Dedifferentiated amniotic fluid mesenchymal stem cell (primary cell): Measurements from ENCODE around the gene PRDM1.

Experiments used
- DNase-seq: peaks from one replicate; pipeline ENCODE4 v3.0.0-alpha.2; 2016; ENCODE audit errors: extremely low spot score

The PRDM1 gene

DNA sequence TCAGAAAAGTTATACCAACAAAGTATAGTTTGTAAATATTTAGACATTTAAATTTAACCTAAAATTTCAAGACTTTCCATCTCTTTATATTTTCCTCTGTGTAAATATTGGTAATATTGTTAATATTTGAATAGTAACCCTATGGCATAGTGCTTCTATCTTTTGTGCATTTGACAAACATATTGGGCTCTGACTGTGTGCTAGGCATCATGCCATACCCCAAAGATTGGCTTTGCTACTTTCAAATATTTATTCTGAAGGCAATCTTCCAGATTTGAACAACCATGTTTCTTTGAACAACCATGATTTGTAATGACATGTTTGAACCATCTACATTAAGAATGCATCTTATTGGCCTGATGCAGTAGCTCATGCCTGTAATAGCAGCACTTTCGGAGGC is 15.5 kb upstream of the PRDM1 start:
- DNase-seq: no peak

GRCh38 chr6:106072501-106073090 is 13.5 kb upstream of the PRDM1 start:
- DNase-seq: no peak

DNA sequence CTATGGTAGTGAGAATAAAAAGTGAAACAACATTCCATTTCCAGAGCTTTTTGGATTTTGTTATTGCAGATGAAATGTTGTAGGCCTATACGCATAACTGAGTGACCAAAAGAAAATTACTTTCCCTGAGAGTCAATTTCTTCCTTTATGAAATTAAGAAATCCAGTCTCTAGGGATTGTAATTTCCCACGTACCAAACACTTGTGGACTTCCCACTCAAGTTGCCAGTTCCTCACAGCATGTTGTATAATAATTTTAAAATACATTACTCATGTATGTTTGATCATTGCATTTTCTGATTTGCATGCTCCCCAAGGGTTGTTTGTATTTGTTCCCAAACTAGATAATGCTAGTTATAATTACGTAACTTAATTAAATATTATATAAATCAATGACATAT is 12.0 kb upstream of the PRDM1 start:
- DNase-seq: no peak

- DNase-seq: no peak
These were observed 10.0 kb upstream of the PRDM1 start for GRCh38 chr6:106076139-106076538.

DNA sequence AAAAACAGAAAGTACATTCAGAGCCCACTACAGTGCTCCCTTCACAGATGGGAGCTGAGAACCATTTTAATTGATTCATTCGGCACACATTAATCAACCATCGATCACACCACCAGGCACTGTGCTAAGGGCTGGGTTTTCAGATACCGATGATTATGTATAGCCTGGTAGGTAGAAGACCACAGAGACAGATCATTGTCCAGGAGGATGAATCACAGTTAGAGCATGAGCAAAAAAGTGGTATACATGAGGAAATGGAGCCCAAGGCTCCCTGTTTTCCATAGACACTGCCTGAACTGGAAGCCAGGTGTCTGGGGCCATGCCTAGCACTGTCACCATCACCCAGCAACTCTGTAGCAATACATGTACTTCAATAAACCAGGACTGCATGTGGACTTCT is 9.0 kb upstream of the PRDM1 start:
- no peak for DNase-seq

GRCh38 chr6:106077881-106078280 is 8.3 kb upstream of the PRDM1 start:
- no peak for DNase-seq

DNA sequence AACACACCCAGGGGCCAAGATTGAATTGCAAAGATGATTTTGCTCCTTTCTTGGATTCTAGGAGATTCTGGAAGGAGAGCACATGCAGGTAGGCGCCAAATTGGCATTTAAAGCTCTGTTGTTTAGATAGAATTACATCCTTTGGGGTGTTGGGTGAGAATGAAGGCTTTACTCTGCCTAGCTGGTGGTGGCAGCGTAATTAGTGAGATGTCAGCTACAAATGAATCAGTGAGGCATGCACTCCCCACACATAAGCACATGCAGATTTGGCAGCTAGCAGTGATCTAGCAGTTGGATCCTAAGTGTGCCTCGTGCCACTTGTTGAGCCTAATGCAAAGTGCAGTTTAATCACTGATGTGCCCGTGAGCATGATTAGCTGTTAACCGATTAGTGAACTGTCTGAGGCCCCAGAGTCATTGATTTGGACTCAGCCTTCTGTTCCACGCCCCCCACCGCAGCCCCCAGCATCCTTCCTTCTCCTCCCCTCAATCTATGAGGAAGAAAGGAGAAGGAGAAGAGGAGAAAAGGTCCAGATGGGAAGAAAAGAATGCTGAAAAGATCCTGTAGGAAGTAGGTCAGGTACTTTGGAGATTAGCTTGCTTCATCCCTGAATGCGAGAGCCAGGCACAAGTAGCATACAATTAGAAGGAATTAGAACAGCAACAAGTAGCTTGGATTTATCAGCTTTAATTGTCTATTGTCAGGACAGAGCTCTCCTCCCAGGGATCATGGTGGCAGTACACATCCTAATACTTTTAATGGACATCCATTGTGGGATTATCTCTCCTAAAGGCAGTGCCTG is 6.0 kb upstream of the PRDM1 start:
- DNase-seq: no peak

DNA sequence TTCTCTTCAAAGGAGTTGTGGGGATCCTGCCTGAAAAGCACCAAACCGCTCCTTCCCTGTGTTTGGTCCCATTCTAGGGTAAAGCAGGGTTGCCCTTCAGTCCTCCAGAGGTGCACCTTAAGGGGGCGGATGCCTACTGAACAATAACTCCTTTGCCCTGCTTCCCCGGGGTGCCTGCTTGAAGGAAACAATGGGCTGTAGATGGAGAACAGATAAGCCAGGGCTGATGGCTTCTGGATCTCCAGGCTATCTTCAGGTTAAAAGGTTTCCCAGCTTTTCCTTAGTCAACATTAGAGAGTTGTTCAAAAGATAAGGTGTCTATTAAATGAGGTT is 5.4 kb upstream of the PRDM1 start:
- no peak for DNase-seq

- DNase-seq: no peak
These were observed 4.4 kb upstream of the PRDM1 start for GRCh38 chr6:106081715-106082114.

- DNase-seq: peak; percentile 70
These were observed 3.3 kb upstream of the PRDM1 start for GRCh38 chr6:106082735-106083398.

DNA sequence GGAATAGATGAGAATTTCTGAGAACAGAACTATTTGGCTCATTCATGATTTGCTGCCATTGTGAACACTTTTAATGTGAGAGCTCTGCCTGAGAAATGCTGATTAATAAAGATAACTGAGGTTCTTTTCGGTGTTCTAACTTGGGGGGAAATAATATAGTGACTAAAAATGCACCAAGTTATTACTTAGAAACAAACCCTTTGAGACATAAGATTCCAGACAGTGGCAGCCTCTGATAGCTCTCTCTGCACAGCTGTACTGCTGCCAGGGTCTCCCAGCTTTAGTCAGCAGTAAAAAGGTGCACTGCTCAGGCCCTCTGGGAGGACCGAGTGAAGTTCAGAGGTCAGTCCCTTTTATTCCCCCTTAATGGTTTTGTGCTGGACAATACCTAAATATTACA is 2.5 kb upstream of the PRDM1 start:
- DNase-seq: no peak

GRCh38 chr6:106084106-106084988 is 1.8 kb upstream of the PRDM1 start:
- DNase-seq: peak; percentile 68

- DNase-seq: peak; percentile 45
These were observed 996 bp upstream of the PRDM1 start for GRCh38 chr6:106084989-106085691.

GRCh38 chr6:106085692-106085983 is 498 bp upstream of the PRDM1 start:
- DNase-seq: no peak

DNA sequence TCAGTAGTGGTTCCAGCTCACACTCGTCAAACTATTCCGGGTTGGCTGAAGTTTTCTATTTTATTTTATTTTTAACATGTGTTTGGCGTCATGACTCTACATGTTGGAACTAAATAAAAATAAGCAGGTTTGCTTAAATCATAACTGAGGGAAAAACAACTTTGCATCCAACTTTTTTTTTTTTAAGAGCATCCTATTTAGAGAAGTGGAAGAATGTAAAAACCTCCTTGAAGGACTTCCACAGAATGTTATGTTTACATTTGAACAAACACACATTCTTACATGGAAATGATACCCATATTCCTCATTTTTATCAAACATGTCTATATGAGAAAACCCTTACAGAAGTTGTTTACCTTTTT is 659 bp downstream of the PRDM1 start:
- no peak for DNase-seq

- DNase-seq: peak; percentile 64
These were observed 1.6 kb downstream of the PRDM1 start for GRCh38 chr6:106087548-106088325.

GRCh38 chr6:106090001-106090400 is 3.9 kb downstream of the PRDM1 start:
- peak; percentile 49 for DNase-seq

GRCh38 chr6:106092279-106092678 is 6.1 kb downstream of the PRDM1 start:
- DNase-seq: no peak

GRCh38 chr6:106094261-106094963 is 8.3 kb downstream of the PRDM1 start:
- no peak for DNase-seq

- DNase-seq: no peak
These were observed 8.8 kb downstream of the PRDM1 start for GRCh38 chr6:106094964-106095335.
